Measurements from ENCODE around the gene RAD50.
A peak's percentile ranks its signal among the peaks of the same experiment; 100 is the strongest.

The RAD50 gene

GRCh38 chr5:132658381-132659302 lies 101.9 kb downstream of the RAD50 start (continued):
- no peak for TF ChIP-seq POU6F1 (CRISPR knock-in tag; IDR thresholded peaks at IDR 0.05; ENCODE audit: borderline replicate concordance, low read depth)
- no peak for TF ChIP-seq ESRRG (CRISPR knock-in tag; IDR thresholded peaks at IDR 0.05)
- TF ChIP-seq ZFP30 (CRISPR knock-in tag; IDR thresholded peaks at IDR 0.05), result no peak

DNA sequence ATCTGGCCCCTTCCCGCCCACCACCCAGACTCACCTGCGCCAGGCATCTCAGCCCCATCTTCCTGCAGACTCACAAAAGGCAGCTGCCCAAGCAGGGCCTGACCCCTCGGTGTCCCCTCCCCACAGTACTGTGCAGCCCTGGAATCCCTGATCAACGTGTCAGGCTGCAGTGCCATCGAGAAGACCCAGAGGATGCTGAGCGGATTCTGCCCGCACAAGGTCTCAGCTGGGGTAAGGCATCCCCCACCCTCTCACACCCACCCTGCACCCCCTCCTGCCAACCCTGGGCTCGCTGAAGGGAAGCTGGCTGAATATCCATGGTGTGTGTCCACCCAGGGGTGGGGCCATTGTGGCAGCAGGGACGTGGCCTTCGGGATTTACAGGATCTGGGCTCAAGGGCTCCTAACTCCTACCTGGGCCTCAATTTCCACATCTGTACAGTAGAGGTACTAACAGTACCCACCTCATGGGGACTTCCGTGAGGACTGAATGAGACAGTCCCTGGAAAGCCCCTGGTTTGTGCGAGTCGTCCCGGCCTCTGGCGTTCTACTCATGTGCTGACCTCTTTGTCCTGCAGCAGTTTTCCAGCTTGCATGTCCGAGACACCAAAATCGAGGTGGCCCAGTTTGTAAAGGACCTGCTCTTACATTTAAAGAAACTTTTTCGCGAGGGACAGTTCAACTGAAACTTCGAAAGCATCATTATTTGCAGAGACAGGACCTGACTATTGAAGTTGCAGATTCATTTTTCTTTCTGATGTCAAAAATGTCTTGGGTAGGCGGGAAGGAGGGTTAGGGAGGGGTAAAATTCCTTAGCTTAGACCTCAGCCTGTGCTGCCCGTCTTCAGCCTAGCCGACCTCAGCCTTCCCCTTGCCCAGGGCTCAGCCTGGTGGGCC lies 103.1 kb downstream of the RAD50 start:
- no peak for ATAC-seq
- TF ChIP-seq ZNF8 (CRISPR knock-in tag; IDR thresholded peaks at IDR 0.05) (no peak), ARNTL (CRISPR knock-in tag; IDR thresholded peaks at IDR 0.05; ENCODE audit: borderline replicate concordance, low read depth) (no peak), RARB (CRISPR knock-in tag; IDR thresholded peaks at IDR 0.05) (no peak), ESRRG (CRISPR knock-in tag; IDR thresholded peaks at IDR 0.05) (no peak), ZFP30 (CRISPR knock-in tag; IDR thresholded peaks at IDR 0.05) (no peak), GLIS3 (CRISPR knock-in tag; IDR thresholded peaks at IDR 0.05) (no peak)

- TF ChIP-seq SNAI2 (CRISPR knock-in tag; IDR thresholded peaks at IDR 0.05) (no peak), TCF4 (CRISPR knock-in tag; IDR thresholded peaks at IDR 0.05; ENCODE audit: borderline replicate concordance) (no peak), ZNF70 (CRISPR knock-in tag; IDR thresholded peaks at IDR 0.05) (no peak), BACH2 (CRISPR knock-in tag; IDR thresholded peaks at IDR 0.05; ENCODE audit: borderline replicate concordance) (no peak)
- ATAC-seq, result peak; percentile 34
Observed at GRCh38 chr5:132661231-132662003, 104.6 kb downstream of the RAD50 start.

- no peak for ATAC-seq
- TF ChIP-seq ARNTL (CRISPR knock-in tag; IDR thresholded peaks at IDR 0.05; ENCODE audit: borderline replicate concordance, low read depth) (no peak), ESRRG (CRISPR knock-in tag; IDR thresholded peaks at IDR 0.05) (no peak), TSHZ2 (CRISPR knock-in tag; IDR thresholded peaks at IDR 0.05) (no peak)
Observed at GRCh38 chr5:132662004-132662401, 105.2 kb downstream of the RAD50 start.

GRCh38 chr5:132662925-132663770 lies 106.4 kb downstream of the RAD50 start:
- no peak for ATAC-seq
- TF ChIP-seq ZNF565 (CRISPR knock-in tag; conservative IDR thresholded peaks at IDR 0.05; ENCODE audit: low read depth), result no peak
- TF ChIP-seq ISL1 (CRISPR knock-in tag; IDR thresholded peaks at IDR 0.05), result no peak
- TF ChIP-seq RARB (CRISPR knock-in tag; IDR thresholded peaks at IDR 0.05), result no peak
- TF ChIP-seq CSDC2 (CRISPR knock-in tag; IDR thresholded peaks at IDR 0.05), result no peak
- no peak for TF ChIP-seq TOX (CRISPR knock-in tag; IDR thresholded peaks at IDR 0.05; ENCODE audit: borderline replicate concordance)
- no peak for TF ChIP-seq ZNF8 (CRISPR knock-in tag; IDR thresholded peaks at IDR 0.05)
- no peak for TF ChIP-seq CSRNP3 (CRISPR knock-in tag; IDR thresholded peaks at IDR 0.05)
- no peak for TF ChIP-seq TSHZ2 (CRISPR knock-in tag; IDR thresholded peaks at IDR 0.05)

Data from SK-N-SH treated with all-trans-retinoic acid at 6 μM for 48 hours (cell line).